HCT116 (cell line): ENCODE data around the gene NUFIP2. TPM values are rescaled to one million over a fixed set of nuclear protein-coding genes. Genes with fewer than 3 reads are reported as not detected.

Source experiments
- ATAC-seq: fragments of 200-7000 bp; cut with Tn5 transposase; 2 replicates; pipeline ENCODE4 v1.9.1; 2020; ENCODE audit warnings: mild to moderate bottlenecking, moderate library complexity
- BruUV-seq: library from RNA; stranded (reverse); fragments of 400-500 nt; replicated peaks from 2 replicates; lab custom pipeline; 2021; lab: Mats Ljungman, UMichigan
- CTCF ChIA-PET: fragments of 300-600 bp; sonication (Branson Sonifier 250); formaldehyde crosslinking; loops from one replicate; lab custom pipeline; 2021; ENCODE audit warnings: antibody characterized with exemption; lab: Charles Lee
- POLR2A ChIA-PET: fragments of 300-600, 350-600 bp; sonication (Branson Sonifier 250); formaldehyde crosslinking; loops from one replicate; lab custom pipeline; 2021; ENCODE audit warnings: antibody characterized with exemption; lab: Charles Lee
- RAD21 ChIA-PET, 2 experiments: fragments of 300-600 bp; sonication (Branson Sonifier 250); formaldehyde crosslinking; loops; one replicate each; lab custom pipeline; 2023; ENCODE audit warnings: low total read pairs in 2 of 2; ENCODE audit not compliant: uncharacterized antibody in 2 of 2, unreplicated experiment in 2 of 2, low non-redundant PET in 1 of 2; lab: Charles Lee
- DNase-seq: peaks from one replicate; pipeline ENCODE4 v3.0.0-alpha.2; 2010; ENCODE audit warnings: low read depth, low spot score
- H2AFZ ChIP-seq: fragments of 200-600 bp; shearing (Covaris generic), sonication (generic); 2 replicates; pipeline ENCODE4 v1.6.1; 2017; ENCODE audit warnings: low read depth, mixed run types, mixed read lengths, antibody characterized with exemption, low read length; ENCODE audit not compliant: poor library complexity, severe bottlenecking
- H3K27ac ChIP-seq: 2 replicates; pipeline ENCODE4 v1.5.1; 2012; ENCODE audit warnings: low read depth, low read length
- H3K27me3 ChIP-seq: fragments of 200-600 bp; sonication (generic); 2 replicates; pipeline ENCODE4 v1.6.1; 2016; ENCODE audit warnings: mixed run types, low read length, mixed read lengths; ENCODE audit not compliant: insufficient read depth
- H3K36me3 ChIP-seq, 2 experiments: fragments of 200-500 bp in 1 of 2; fragments of 200-600 bp in 1 of 2; sonication (Bioruptor generic) in 1 of 2; sonication (generic) in 1 of 2; 2 replicates each; pipeline versions ENCODE4 v1.5.1 to v1.6.1; 2014 to 2016; ENCODE audit warnings: low read length in 2 of 2, inconsistent platforms in 1 of 2, mixed read lengths in 1 of 2, mixed run types in 1 of 2; ENCODE audit not compliant: insufficient read depth in 2 of 2, control insufficient read depth in 1 of 2
- H3K4me1 ChIP-seq, 2 experiments: fragments of 200-600 bp in 1 of 2; sonication (generic) in 1 of 2; 2 replicates each; pipeline versions ENCODE4 v1.5.1 to v1.6.1; 2012 to 2017; ENCODE audit warnings: low read length in 2 of 2, inconsistent platforms in 1 of 2, mild to moderate bottlenecking in 1 of 2, mixed read lengths in 1 of 2, mixed run types in 1 of 2, moderate library complexity in 1 of 2; ENCODE audit not compliant: insufficient read depth in 2 of 2, control insufficient read depth in 1 of 2
- H3K4me2 ChIP-seq: fragments of 200-600 bp; sonication (generic); 2 replicates; pipeline ENCODE4 v1.6.1; 2017; ENCODE audit warnings: mixed run types, low read length, mixed read lengths
- H3K4me3 ChIP-seq, 2 experiments: fragments of 200-600 bp in 1 of 2; sonication (generic) in 1 of 2; replicated peaks in 1 of 2; 2 replicates each; pipeline ENCODE4 v1.5.1; 2011 to 2016; ENCODE audit warnings: low read length in 2 of 2, control low read depth in 1 of 2, low read depth in 1 of 2, mild to moderate bottlenecking in 1 of 2, mixed read lengths in 1 of 2, mixed run types in 1 of 2
- H3K79me2 ChIP-seq: fragments of 200-600 bp; sonication (generic); 2 replicates; pipeline ENCODE4 v1.6.1; 2017; ENCODE audit warnings: mild to moderate bottlenecking, mixed run types, low read length, moderate library complexity, mixed read lengths; ENCODE audit not compliant: insufficient read depth
- H3K9ac ChIP-seq: fragments of 200-600 bp; sonication (generic); 2 replicates; pipeline ENCODE4 v1.6.1; 2016; ENCODE audit warnings: low read length, mixed read lengths
- H3K9me2 ChIP-seq: fragments of 200-600 bp; sonication (generic), shearing (Covaris generic); 2 replicates; pipeline ENCODE4 v1.6.1; 2017; ENCODE audit warnings: mixed run types, mild to moderate bottlenecking, moderate library complexity; ENCODE audit not compliant: insufficient read depth
- H3K9me3 ChIP-seq, 2 experiments: fragments of 200-500 bp in 1 of 2; fragments of 200-600 bp in 1 of 2; sonication (Bioruptor generic) in 1 of 2; sonication (generic) in 1 of 2; 2 replicates each; pipeline ENCODE4 v1.6.1; 2014 to 2017; ENCODE audit warnings: low read length in 2 of 2, mixed read lengths in 2 of 2, inconsistent platforms in 1 of 2, low read depth in 1 of 2, mild to moderate bottlenecking in 1 of 2, mixed run types in 1 of 2, moderate library complexity in 1 of 2; ENCODE audit not compliant: control insufficient read depth in 1 of 2, insufficient read depth in 1 of 2
- H4K20me1 ChIP-seq: fragments of 200-600 bp; sonication (generic), shearing (Covaris generic); 2 replicates; pipeline ENCODE4 v1.6.1; 2017; ENCODE audit warnings: mixed run types, mild to moderate bottlenecking, moderate library complexity; ENCODE audit not compliant: insufficient read depth
- ATF3 ChIP-seq: IDR thresholded peaks from 2 replicates; pipeline ENCODE4 v1.6.1; 2012
- CEBPB ChIP-seq: IDR thresholded peaks from 2 replicates; pipeline ENCODE4 v1.6.1; 2012; ENCODE audit warnings: low read depth
- CTCF ChIP-seq, 3 experiments: fragments of 200-600 bp in 1 of 3; sonication (generic) in 1 of 3; IDR thresholded peaks in 2 of 3; conservative IDR thresholded peaks in 1 of 3; 2 replicates each; pipeline ENCODE4 v1.5.1; 2012 to 2017; ENCODE audit warnings: low read depth in 2 of 3, low read length in 2 of 3, antibody characterized with exemption in 1 of 3, borderline replicate concordance in 1 of 3, control low read depth in 1 of 3, mild to moderate bottlenecking in 1 of 3, mixed read lengths in 1 of 3, mixed run types in 1 of 3, moderate library complexity in 1 of 3; ENCODE audit not compliant: insufficient read depth in 1 of 3
- EGR1 ChIP-seq: IDR thresholded peaks from 2 replicates; pipeline ENCODE4 v1.6.1; 2012; ENCODE audit warnings: low read depth
- ELF1 ChIP-seq: IDR thresholded peaks from 2 replicates; pipeline ENCODE4 v1.6.1; 2012; ENCODE audit warnings: low read depth, borderline replicate concordance
- EZH2 ChIP-seq: fragments of 200-600 bp; sonication (generic); IDR thresholded peaks from 2 replicates; pipeline ENCODE4 v1.6.1; 2017; ENCODE audit warnings: antibody characterized with exemption, mixed run types
- EZH2phosphoT487 ChIP-seq: fragments of 200-600 bp; IDR thresholded peaks from 2 replicates; pipeline ENCODE4 v1.6.1; 2018; ENCODE audit warnings: antibody characterized with exemption, borderline replicate concordance
- POLR2AphosphoS5 ChIP-seq: IDR thresholded peaks from 2 replicates; pipeline ENCODE4 v1.6.1; 2011; ENCODE audit warnings: mild to moderate bottlenecking, low read depth, low read length, moderate library complexity
- REST ChIP-seq: IDR thresholded peaks from 2 replicates; pipeline ENCODE4 v1.6.1; 2012; ENCODE audit warnings: low read depth
- SP1 ChIP-seq: IDR thresholded peaks from 2 replicates; pipeline ENCODE4 v1.6.1; 2012; ENCODE audit warnings: low read depth
- SRF ChIP-seq: IDR thresholded peaks from 2 replicates; pipeline ENCODE4 v1.6.1; 2012; ENCODE audit warnings: low read depth
- YY1 ChIP-seq: IDR thresholded peaks from 2 replicates; pipeline ENCODE4 v1.6.1; 2011; ENCODE audit warnings: low read length, low read depth, moderate library complexity, mild to moderate bottlenecking; ENCODE audit not compliant: insufficient replicate concordance; ENCODE audit errors: extremely low read depth
- ZFX ChIP-seq: fragments of 450-650 bp; IDR thresholded peaks from 2 replicates; pipeline ENCODE4 v1.6.1; 2017
- intact Hi-C: fragments of 100-400 bp; cut with micrococcal nuclease; formaldehyde crosslinking; loops from 2 replicates; pipeline ENCODE4 v1.10.0; 2022
- total RNA-seq: library from RNA; stranded (reverse); gene quantifications from one replicate; pipeline ENCODE4 v1.2.1, GENCODE V29; 2021; ENCODE audit not compliant: unreplicated experiment
- TF ChIP-seq, protein P1 (sequence below): IDR thresholded peaks from 2 replicates; pipeline ENCODE4 v1.6.1; 2012

NUFIP2 gene
- total RNA-seq, 1 experiment from 2014 or later: 66.5 TPM

GRCh38 chr17:29242790-29243189 is 51.2 kb downstream of the NUFIP2 start:
- H3K79me2 ChIP-seq: peaks cover 84% of the 10 kb centered on the region
- H3K4me3 ChIP-seq: no peak overlapping the region
- H3K9me3 ChIP-seq: no peaks in the 10 kb centered on the region
- H3K9ac ChIP-seq: no peak overlapping the region
- TF ChIP-seq CEBPB (no peak), REST (no peak), ATF3 (no peak), ZFX (no peak), SP1 (no peak), POLR2AphosphoS5 (no peak), YY1 (no peak), EZH2 (no peak), ELF1 (no peak), SRF (no peak), EZH2phosphoT487 (no peak), EGR1 (no peak), CTCF (IDR thresholded peaks at IDR 0.05 in 2 of 3, conservative IDR thresholded peaks at IDR 0.05 in 1 of 3; ENCODE audit: borderline replicate concordance in 1 of 3, insufficient read depth in 1 of 3, low read depth in 2 of 3, low read length in 2 of 3) (no peak)
- TF ChIP-seq, protein P1, sequence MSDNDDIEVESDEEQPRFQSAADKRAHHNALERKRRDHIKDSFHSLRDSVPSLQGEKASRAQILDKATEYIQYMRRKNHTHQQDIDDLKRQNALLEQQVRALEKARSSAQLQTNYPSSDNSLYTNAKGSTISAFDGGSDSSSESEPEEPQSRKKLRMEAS: no peak
- peaks cover 21 to 43% of the 10 kb centered on the region in 2 experiments for H3K4me1 ChIP-seq
- peaks cover 7% of the 10 kb centered on the region; the same call in 1 of the 2 replicates for H4K20me1 ChIP-seq
- no TSS peak for BruUV-seq
- no peak overlapping the region for H3K4me2 ChIP-seq
- ChIA-PET POLR2A (interaction anchor here (0.7 to 1.9 kb wide), 3 partner anchors 51 to 164 kb away, joined by 3 to 4 read pairs (median 3); partner anchors contain the start of gene NUFIP2), RAD21 (no interaction called here), CTCF (interaction anchor here (0.8 to 2.1 kb wide), 7 partner anchors 11 to 851 kb away, joined by 3 to 9 read pairs (median 4); no protein-coding TSS in a partner anchor)
- no peaks in the 10 kb centered on the region for H3K9me2 ChIP-seq
- ATAC-seq: no peak
- no peaks in the 10 kb centered on the region for H3K27me3 ChIP-seq
- no peak overlapping the region for H3K27ac ChIP-seq
- intact Hi-C loops: no loop called here
- peaks cover 0 to 9% of the 10 kb centered on the region in 2 experiments; a peak in 3 of 4 replicates for H3K36me3 ChIP-seq
- no peak for DNase-seq
- H2AFZ ChIP-seq: no peak overlapping the region
